Effector memory CD8-positive, alpha-beta T cell (primary cell): ENCODE results near the gene HTT.

Experiments used
- ATAC-seq: fragments of 150-1000 bp; cut with Tn5 transposase; replicated peaks from 2 replicates; pipeline ENCODE4 v1.10.0; 2021; ENCODE audit warnings: mild to moderate bottlenecking, moderate library complexity
- DNase-seq, 3 experiments: peaks; one replicate each; pipeline ENCODE4 v3.0.0; 2021
- H3K27ac Mint-ChIP-seq, 2 donors: one replicate each; pipeline ENCODE4 v1.8.0; 2022; ENCODE audit warnings: mild to moderate bottlenecking in 2 of 2, mixed read lengths in 2 of 2, moderate library complexity in 2 of 2
- H3K27me3 Mint-ChIP-seq, 2 donors: one replicate each; pipeline ENCODE4 v1.8.0; 2022; ENCODE audit warnings: mixed read lengths in 2 of 2
- H3K36me3 Mint-ChIP-seq: one replicate; pipeline ENCODE4 v1.8.0; 2022; ENCODE audit warnings: mild to moderate bottlenecking, moderate library complexity, mixed read lengths; ENCODE audit not compliant: insufficient read depth
- H3K4me1 Mint-ChIP-seq, 2 donors: one replicate each; pipeline ENCODE4 v1.8.0; 2022; ENCODE audit warnings: low read depth in 2 of 2, mixed read lengths in 2 of 2
- H3K4me3 Mint-ChIP-seq, 2 donors: one replicate each; pipeline ENCODE4 v1.8.0; 2022; ENCODE audit warnings: mild to moderate bottlenecking in 2 of 2, mixed read lengths in 2 of 2, moderate library complexity in 2 of 2
- H3K9me3 Mint-ChIP-seq, 2 donors: one replicate each; pipeline ENCODE4 v1.8.0; 2022; ENCODE audit warnings: mixed read lengths in 2 of 2

The HTT gene

GRCh38 chr4:3059943-3060342 is 14.5 kb upstream of the HTT start:
- DNase-seq (no peak), ATAC-seq (no peak)
- Mint-ChIP-seq H3K4me3 (no peak overlapping the region), H3K27me3 (peaks cover 14 to 30% of the 10 kb centered on the region in 2 donors), H3K4me1 (no peaks in the 10 kb centered on the region), H3K36me3 (peaks cover 3% of the 10 kb centered on the region), H3K27ac (no peak overlapping the region), H3K9me3 (no peaks in the 10 kb centered on the region)

GRCh38 chr4:3060946-3061345 is 13.5 kb upstream of the HTT start:
- H3K36me3 Mint-ChIP-seq: peaks cover 3% of the 10 kb centered on the region
- H3K27ac Mint-ChIP-seq: no peak overlapping the region
- H3K4me1 Mint-ChIP-seq: no peaks in the 10 kb centered on the region
- DNase-seq (no peak), ATAC-seq (no peak)
- no peaks in the 10 kb centered on the region for H3K9me3 Mint-ChIP-seq
- H3K27me3 Mint-ChIP-seq: peaks cover 19 to 30% of the 10 kb centered on the region in 2 donors
- no peak overlapping the region for H3K4me3 Mint-ChIP-seq

GRCh38 chr4:3062471-3062870 is 12.0 kb upstream of the HTT start:
- Mint-ChIP-seq H3K36me3 (peaks cover 3% of the 10 kb centered on the region), H3K4me1 (no peaks in the 10 kb centered on the region), H3K4me3 (no peak overlapping the region), H3K27me3 (peaks cover 19 to 30% of the 10 kb centered on the region in 2 donors), H3K9me3 (no peaks in the 10 kb centered on the region), H3K27ac (no peak overlapping the region)
- ATAC-seq (no peak), DNase-seq (no peak)

GRCh38 chr4:3065551-3065950 is 8.9 kb upstream of the HTT start:
- DNase-seq (no peak), ATAC-seq (no peak)
- no peak overlapping the region for H3K4me3 Mint-ChIP-seq
- peaks cover 11 to 22% of the 10 kb centered on the region in 2 donors for H3K27me3 Mint-ChIP-seq
- peaks cover 2% of the 10 kb centered on the region for H3K36me3 Mint-ChIP-seq
- no peak overlapping the region for H3K27ac Mint-ChIP-seq
- no peaks in the 10 kb centered on the region for H3K9me3 Mint-ChIP-seq
- H3K4me1 Mint-ChIP-seq: no peaks in the 10 kb centered on the region

- DNase-seq (no peak), ATAC-seq (no peak)
- H3K4me3 Mint-ChIP-seq: no peak overlapping the region
- H3K9me3 Mint-ChIP-seq: no peaks in the 10 kb centered on the region
- peaks cover 5 to 13% of the 10 kb centered on the region in 2 donors for H3K27me3 Mint-ChIP-seq
- peaks cover 2% of the 10 kb centered on the region for H3K36me3 Mint-ChIP-seq
- H3K4me1 Mint-ChIP-seq: no peaks in the 10 kb centered on the region
- no peak overlapping the region for H3K27ac Mint-ChIP-seq
Observed at GRCh38 chr4:3066836-3067400, 7.6 kb upstream of the HTT start.

- H3K9me3 Mint-ChIP-seq: no peaks in the 10 kb centered on the region
Observed at GRCh38 chr4:3067473-3068001, 6.9 kb upstream of the HTT start.

GRCh38 chr4:3069661-3070199 is 4.8 kb upstream of the HTT start:
- Mint-ChIP-seq H3K27me3 (peaks cover 0 to 5% of the 10 kb centered on the region in 2 donors), H3K4me3 (no peak overlapping the region), H3K4me1 (no peaks in the 10 kb centered on the region), H3K9me3 (no peaks in the 10 kb centered on the region), H3K27ac (no peak overlapping the region), H3K36me3 (peaks cover 2% of the 10 kb centered on the region)
- no peak for DNase-seq
- ATAC-seq: no peak

More at GRCh38 chr4:3067473-3068001, 6.9 kb upstream of the HTT start:
- no peaks in the 10 kb centered on the region for H3K4me1 Mint-ChIP-seq
- DNase-seq (no peak), ATAC-seq (no peak)
- H3K27ac Mint-ChIP-seq: no peak overlapping the region
- no peak overlapping the region for H3K4me3 Mint-ChIP-seq
- peaks cover 5 to 10% of the 10 kb centered on the region in 2 donors for H3K27me3 Mint-ChIP-seq
- peaks cover 2% of the 10 kb centered on the region for H3K36me3 Mint-ChIP-seq

- DNase-seq (no peak), ATAC-seq (no peak)
- H3K36me3 Mint-ChIP-seq: peaks cover 9% of the 10 kb centered on the region
- H3K27ac Mint-ChIP-seq: peak overlapping the region in 1 of 2 donors; percentile 32
- no peaks in the 10 kb centered on the region for H3K27me3 Mint-ChIP-seq
- H3K4me1 Mint-ChIP-seq: peaks cover 6 to 8% of the 10 kb centered on the region in 2 donors
- no peaks in the 10 kb centered on the region for H3K9me3 Mint-ChIP-seq
- H3K4me3 Mint-ChIP-seq: no peak overlapping the region
Observed at GRCh38 chr4:3070709-3071500, 3.6 kb upstream of the HTT start.

- no peak for DNase-seq
- H3K27me3 Mint-ChIP-seq: no peaks in the 10 kb centered on the region
- no peaks in the 10 kb centered on the region for H3K9me3 Mint-ChIP-seq
- peaks cover 7 to 15% of the 10 kb centered on the region in 2 donors for H3K4me1 Mint-ChIP-seq
- no peak for ATAC-seq
- H3K36me3 Mint-ChIP-seq: peaks cover 9% of the 10 kb centered on the region
- H3K4me3 Mint-ChIP-seq: peak overlapping the region in 1 of 2 donors; percentile 65
- H3K27ac Mint-ChIP-seq: no peak overlapping the region
Observed at GRCh38 chr4:3071811-3072210, 2.7 kb upstream of the HTT start.

- DNase-seq (peak in 1 of 3 experiments; percentile 9), ATAC-seq (peak; percentile 45)
- Mint-ChIP-seq H3K27ac (peak overlapping the region in 1 of 2 donors; percentile 69), H3K9me3 (no peaks in the 10 kb centered on the region), H3K4me1 (peaks cover 9 to 20% of the 10 kb centered on the region in 2 donors), H3K27me3 (no peaks in the 10 kb centered on the region), H3K4me3 (peak overlapping the region; percentile 87 to 93), H3K36me3 (peaks cover 9% of the 10 kb centered on the region)
Observed at GRCh38 chr4:3073158-3074077, 1.1 kb upstream of the HTT start.

GRCh38 chr4:3074846-3075651 is 568 bp downstream of the HTT start:
- H3K4me1 Mint-ChIP-seq: peaks cover 16 to 20% of the 10 kb centered on the region in 2 donors
- ATAC-seq: peak; percentile 23
- H3K9me3 Mint-ChIP-seq: no peaks in the 10 kb centered on the region
- peak overlapping the region; percentile 77 to 87 for H3K27ac Mint-ChIP-seq
- H3K27me3 Mint-ChIP-seq: no peaks in the 10 kb centered on the region
- peaks cover 8% of the 10 kb centered on the region for H3K36me3 Mint-ChIP-seq
- peak overlapping the region; percentile 87 to 93 for H3K4me3 Mint-ChIP-seq
- DNase-seq: peak; percentile 15 to 38 (median 15)

- Mint-ChIP-seq H3K4me3 (peak overlapping the region; percentile 87 to 93), H3K27me3 (no peaks in the 10 kb centered on the region), H3K9me3 (no peaks in the 10 kb centered on the region), H3K36me3 (peaks cover 12% of the 10 kb centered on the region), H3K4me1 (peaks cover 18 to 20% of the 10 kb centered on the region in 2 donors), H3K27ac (peak overlapping the region; percentile 77 to 87)
- ATAC-seq (no peak), DNase-seq (no peak)
Observed at GRCh38 chr4:3075652-3075981, 1.1 kb downstream of the HTT start.
